H1 (cell line): ENCODE data around the gene SFXN4. TPM values are rescaled to one million over a fixed set of nuclear protein-coding genes. Genes with fewer than 3 reads are reported as not detected.

ENCODE experiments used
- CTCF ChIA-PET: fragments of 300-600 bp; sonication (Branson Sonifier 250); formaldehyde crosslinking; loops from one replicate; lab custom pipeline; 2021; ENCODE audit not compliant: partially characterized antibody; lab: Charles Lee
- POLR2A ChIA-PET: fragments of 300-600 bp; sonication (Branson Sonifier 250); formaldehyde crosslinking; loops from one replicate; lab custom pipeline; 2021; ENCODE audit warnings: inconsistent platforms; ENCODE audit not compliant: partially characterized antibody; lab: Charles Lee
- DNase-seq, 2 experiments: peaks; one replicate each; pipeline versions ENCODE4 v3.0.0 to v3.0.0-alpha.2; 2010 to 2022; ENCODE audit warnings: low spot score in 2 of 2, low read depth in 1 of 2, mixed read lengths in 1 of 2
- FAIRE-seq: peaks from 2 replicates; lab custom pipeline; 2011; peaks lifted over from hg19 to GRCh38; lab: Jason Lieb, UNC
- H2AFZ ChIP-seq: 2 replicates; pipeline ENCODE4 v1.8.1; 2012; ENCODE audit warnings: low read length, inconsistent platforms
- H2AK5ac ChIP-seq: 2 replicates; pipeline ENCODE4 v1.6.1; 2013; ENCODE audit warnings: low read depth, low read length
- H2BK120ac ChIP-seq: replicated peaks from 2 replicates; pipeline ENCODE3; 2013; ENCODE audit warnings: low read depth, low read length, inconsistent platforms
- H2BK12ac ChIP-seq: 2 replicates; pipeline ENCODE4 v1.6.1; 2013; ENCODE audit warnings: low read depth, low read length
- H2BK15ac ChIP-seq: 2 replicates; pipeline ENCODE4 v1.6.1; 2013; ENCODE audit warnings: low read length
- H2BK20ac ChIP-seq: 2 replicates; pipeline ENCODE4 v1.6.1; 2013; ENCODE audit warnings: low read length
- H2BK5ac ChIP-seq: 2 replicates; pipeline ENCODE4 v1.6.1; 2013; ENCODE audit warnings: low read depth, low read length
- H3K14ac ChIP-seq: 2 replicates; pipeline ENCODE4 v1.6.1; 2013; ENCODE audit warnings: inconsistent platforms; ENCODE audit not compliant: insufficient read length
- H3K18ac ChIP-seq: 2 replicates; pipeline ENCODE4 v1.6.1; 2013; ENCODE audit warnings: low read length; ENCODE audit errors: extremely low read depth
- H3K23ac ChIP-seq: 2 replicates; pipeline ENCODE4 v1.6.1; 2013; ENCODE audit warnings: inconsistent platforms; ENCODE audit not compliant: insufficient read length
- H3K23me2 ChIP-seq: 2 replicates; pipeline ENCODE4 v1.6.1; 2013; ENCODE audit warnings: low read depth, low read length
- H3K27ac ChIP-seq: 2 replicates; pipeline ENCODE4 v1.6.1; 2011; ENCODE audit warnings: low read depth, low read length, inconsistent platforms
- H3K27me3 ChIP-seq, 4 experiments: replicated peaks in 1 of 4; 1 replicate in 1 of 4; 2 replicates in 3 of 4; pipeline versions ENCODE4 v1.6.1 to v1.8.1; 2011 to 2013; ENCODE audit warnings: low read length in 3 of 4, mild to moderate bottlenecking in 3 of 4, inconsistent platforms in 2 of 4, mixed read lengths in 2 of 4, moderate library complexity in 1 of 4; ENCODE audit not compliant: control insufficient read depth in 3 of 4, insufficient read depth in 3 of 4; ENCODE audit errors: extremely low read depth in 1 of 4
- H3K36me3 ChIP-seq, 4 experiments: 2 replicates each; pipeline versions ENCODE4 v1.6.1 to v1.8.1; 2011 to 2013; ENCODE audit warnings: mild to moderate bottlenecking in 4 of 4, low read length in 3 of 4, moderate library complexity in 2 of 4, control low read depth in 1 of 4, inconsistent platforms in 1 of 4; ENCODE audit not compliant: insufficient read depth in 4 of 4, control insufficient read depth in 2 of 4
- H3K4ac ChIP-seq: replicated peaks from 2 replicates; pipeline ENCODE3; 2013; ENCODE audit warnings: low read length, low read depth, mixed read lengths, inconsistent platforms; ENCODE audit not compliant: insufficient read length
- H3K4me1 ChIP-seq, 4 experiments: replicated peaks in 1 of 4; 1 replicate in 1 of 4; 2 replicates in 3 of 4; pipeline versions ENCODE4 v1.6.1 to v1.8.1; 2011 to 2013; ENCODE audit warnings: low read length in 3 of 4, inconsistent platforms in 2 of 4, mixed read lengths in 1 of 4; ENCODE audit not compliant: insufficient read depth in 4 of 4, control insufficient read depth in 3 of 4
- H3K4me2 ChIP-seq, 2 experiments: 2 replicates each; pipeline versions ENCODE4 v1.6.1 to v1.8.1; 2011 to 2013; ENCODE audit warnings: low read depth in 2 of 2, low read length in 2 of 2, control low read depth in 1 of 2, inconsistent platforms in 1 of 2, mild to moderate bottlenecking in 1 of 2; ENCODE audit not compliant: insufficient read depth in 1 of 2
- H3K4me3 ChIP-seq, 4 experiments: fragments of 200-600, 300-600 bp in 1 of 4; sonication (generic), shearing (Covaris generic), sonication (Bioruptor Twin) in 1 of 4; 2 replicates each; pipeline versions ENCODE4 v1.5.1 to v1.8.1; 2011 to 2016; ENCODE audit warnings: low read length in 4 of 4, low read depth in 3 of 4, control low read depth in 2 of 4, inconsistent platforms in 2 of 4, mild to moderate bottlenecking in 2 of 4, mixed read lengths in 1 of 4, moderate library complexity in 1 of 4; ENCODE audit not compliant: insufficient read depth in 2 of 4; ENCODE audit errors: extremely low read depth in 1 of 4
- H3K56ac ChIP-seq: replicated peaks from 2 replicates; pipeline ENCODE3; 2013; ENCODE audit warnings: low read depth, mild to moderate bottlenecking, mixed read lengths, low read length, inconsistent platforms; ENCODE audit not compliant: insufficient read length
- H3K79me1 ChIP-seq: 2 replicates; pipeline ENCODE4 v1.6.1; 2013; ENCODE audit warnings: low read depth, low read length, control low read depth
- H3K79me2 ChIP-seq, 2 experiments: 2 replicates each; pipeline versions ENCODE4 v1.6.1 to v1.8.1; 2012 to 2013; ENCODE audit warnings: low read length in 2 of 2, mild to moderate bottlenecking in 2 of 2, inconsistent platforms in 1 of 2; ENCODE audit not compliant: insufficient read depth in 2 of 2, control insufficient read depth in 1 of 2
- H3K9ac ChIP-seq, 4 experiments: replicated peaks in 1 of 4; 1 replicate in 1 of 4; 2 replicates in 3 of 4; pipeline versions ENCODE4 v1.6.1 to v1.8.1; 2011 to 2013; ENCODE audit warnings: low read depth in 3 of 4, low read length in 3 of 4, control low read depth in 2 of 4, mild to moderate bottlenecking in 2 of 4, moderate library complexity in 2 of 4, inconsistent platforms in 1 of 4; ENCODE audit errors: extremely low read depth in 1 of 4
- H3K9me3 ChIP-seq, 2 experiments: 2 replicates each; pipeline versions ENCODE4 v1.6.1 to v1.8.1; 2012 to 2013; ENCODE audit warnings: mild to moderate bottlenecking in 2 of 2, moderate library complexity in 2 of 2, control low read depth in 1 of 2, inconsistent platforms in 1 of 2, low read depth in 1 of 2, low read length in 1 of 2, mixed read lengths in 1 of 2; ENCODE audit not compliant: insufficient read depth in 2 of 2
- H4K20me1 ChIP-seq, 2 experiments: replicated peaks in 1 of 2; 2 replicates each; pipeline versions ENCODE3 to v1.8.1; 2011 to 2013; ENCODE audit warnings: inconsistent platforms in 2 of 2, low read length in 2 of 2, mild to moderate bottlenecking in 1 of 2; ENCODE audit not compliant: insufficient read depth in 2 of 2, control insufficient read depth in 1 of 2
- H4K5ac ChIP-seq: 2 replicates; pipeline ENCODE4 v1.6.1; 2013; ENCODE audit warnings: low read length, low read depth, mixed read lengths, inconsistent platforms; ENCODE audit not compliant: insufficient read length
- H4K8ac ChIP-seq: 2 replicates; pipeline ENCODE4 v1.8.0; 2013; ENCODE audit warnings: mild to moderate bottlenecking, moderate library complexity, low read length, inconsistent platforms; ENCODE audit not compliant: insufficient read depth; ENCODE audit errors: extremely low read depth
- H4K91ac ChIP-seq: replicated peaks from 2 replicates; pipeline ENCODE3; 2013; ENCODE audit warnings: low read length, mixed read lengths, inconsistent platforms; ENCODE audit not compliant: insufficient read length
- CTCF ChIP-seq, 3 experiments: IDR thresholded peaks; 1 replicate in 2 of 3; 2 replicates in 1 of 3; pipeline versions ENCODE4 v1.5.1 to v1.6.1; 2011; ENCODE audit warnings: low read length in 3 of 3, mild to moderate bottlenecking in 3 of 3, inconsistent platforms in 2 of 3, low read depth in 1 of 3, moderate library complexity in 1 of 3; ENCODE audit not compliant: insufficient read depth in 1 of 3; ENCODE audit errors: control extremely low read depth in 1 of 3
- EP300 ChIP-seq, 2 experiments: IDR thresholded peaks; 1 replicate in 1 of 2; 2 replicates in 1 of 2; pipeline ENCODE4 v1.6.1; 2011 to 2012; ENCODE audit warnings: low read depth in 2 of 2, low read length in 2 of 2, mild to moderate bottlenecking in 2 of 2, borderline replicate concordance in 1 of 2, inconsistent platforms in 1 of 2, moderate library complexity in 1 of 2
- RAD21 ChIP-seq, 2 experiments: IDR thresholded peaks in 1 of 2; conservative IDR thresholded peaks in 1 of 2; 2 replicates each; pipeline ENCODE4 v1.6.1; 2011; ENCODE audit warnings: low read depth in 2 of 2, low read length in 2 of 2, improper control_type of control experiment in 1 of 2, inconsistent platforms in 1 of 2, mild to moderate bottlenecking in 1 of 2, moderate library complexity in 1 of 2
- WGBS, 2 experiments: shearing (Covaris generic) in 1 of 2; methylation state at CpG; one replicate each; pipeline versions ENCODE4 v1.1.6 to v1.1.7; 2013 to 2015; ENCODE audit warnings: low lambda C conversion rate in 2 of 2, mixed read lengths in 2 of 2, inconsistent platforms in 1 of 2, low coverage in 1 of 2, missing lambda C conversion rate in 1 of 2; ENCODE audit not compliant: insufficient replicate concordance in 2 of 2, insufficient coverage in 1 of 2, insufficient read length in 1 of 2; ENCODE audit errors: extremely low coverage in 1 of 2, missing lambda C conversion rate in 1 of 2; 5-methylcytosine and 5-hydroxymethylcytosine counted together
- polyA plus RNA-seq, 7 experiments: library from polyadenylated mRNA; depleted of rRNA in 3 of 7; stranded (reverse) in 5 of 7; unstranded in 2 of 7; fragments of >200 nt in 5 of 7; fragments of 200-250 nt in 2 of 7; gene quantifications; 1 replicate in 5 of 7; 2 replicates in 1 of 7; 4 replicates in 1 of 7; pipeline versions ENCODE4 v1.2.1 to v1.2.3, GENCODE V29; 2011 to 2013; ENCODE audit warnings: missing spikeins in 2 of 7, mixed read lengths in 2 of 7
- total RNA-seq: library from RNA; stranded (reverse); fragmentation: NEBNext Ultra II Directional; extraction: Animal tissue kit (Norgen Biotek cat#: 25700); gene quantifications from 2 replicates; pipeline ENCODE4 v1.2.1, GENCODE V29; 2021

The SFXN4 gene
- total and polyA plus RNA-seq, 2 of the 8 experiments (the other 6 are each of a cell fraction or from before 2014, with no cell fraction given), result 15.4 to 21.6 TPM

- Histone ChIP-seq H3K23me2 (no peaks in the 10 kb centered on the region), H4K20me1 (peaks cover 3 to 7% of the 10 kb centered on the region in 2 experiments), H3K18ac (no peak overlapping the region), H2AFZ (no peak overlapping the region), H2BK12ac (no peak overlapping the region), H2BK20ac (no peak overlapping the region), H3K27ac (no peak overlapping the region), H2AK5ac (no peak overlapping the region), H4K8ac (no peak overlapping the region), H3K14ac (no peak overlapping the region), H3K56ac (no peak overlapping the region), H3K79me1 (no peaks in the 10 kb centered on the region), H3K27me3 (no peaks in the 10 kb centered on the region), H3K36me3 (peaks cover 0 to 5% (median 2%) of the 10 kb centered on the region in 4 experiments; a peak in 2 of 8 replicates), H4K5ac (no peak overlapping the region), H3K4me2 (no peak overlapping the region), H3K9me3 (no peaks in the 10 kb centered on the region), H3K79me2 (no peaks in the 10 kb centered on the region), H4K91ac (no peak overlapping the region), H3K4me1 (no peaks in the 10 kb centered on the region), H2BK15ac (no peak overlapping the region), H2BK5ac (no peak overlapping the region), H3K23ac (no peak overlapping the region), H2BK120ac (no peak overlapping the region), H3K4ac (no peak overlapping the region), H3K9ac (no peak overlapping the region), H3K4me3 (no peak overlapping the region)
- TF ChIP-seq EP300 (IDR thresholded peaks at IDR 0.05; ENCODE audit: borderline replicate concordance in 1 of 2, low read depth in 2 of 2, low read length in 2 of 2) (no peak), RAD21 (IDR thresholded peaks at IDR 0.05 in 1 of 2, conservative IDR thresholded peaks at IDR 0.05 in 1 of 2; ENCODE audit: low read depth in 2 of 2, low read length in 2 of 2) (peak; percentile 80 to 81), CTCF (IDR thresholded peaks at IDR 0.05; ENCODE audit: control extremely low read depth in 1 of 3, insufficient read depth in 1 of 3, low read depth in 1 of 3, low read length in 3 of 3) (peak; percentile 66 to 96 (median 81))
- DNase-seq (peak; percentile 19 to 68), FAIRE-seq (no peak)
- 90% methylated on average over 13 of the region's 13 CpGs; no CpG with 5 or more reads in 1 of the 2 experiments for WGBS, 2 experiments
- CTCF ChIA-PET, result interaction anchor here (0.6 to 3.0 kb wide), 21 partner anchors 8 to 555 kb away, joined by 3 to 16 read pairs (median 3); no protein-coding TSS in a partner anchor
- POLR2A ChIA-PET, result interaction anchor here (0.7 to 1.5 kb wide), 4 partner anchors 8 to 86 kb away, joined by 3 to 6 read pairs (median 4); no protein-coding TSS in a partner anchor
Observed at GRCh38 chr10:119139464-119140067, 25.9 kb downstream of the SFXN4 start.
